Retinal pigment epithelial cell (primary cell): ENCODE results near the gene SETD1B.

ENCODE experiments used
- DNase-seq: peaks from one replicate; pipeline ENCODE4 v3.0.0-alpha.2; 2010; ENCODE audit warnings: low read depth
- H3K4me3 ChIP-seq: 2 replicates; pipeline ENCODE4 v1.5.1; 2011; ENCODE audit warnings: mild to moderate bottlenecking, low read length, control low read depth, moderate library complexity
- CTCF ChIP-seq: conservative IDR thresholded peaks from 2 replicates; pipeline ENCODE4 v1.5.1; 2011; ENCODE audit warnings: low read depth, low read length, control low read depth, inconsistent platforms

SETD1B gene

GRCh38 chr12:121805171-121806008 lies 1.6 kb downstream of the SETD1B start:
- TF ChIP-seq CTCF, result no peak
- no peak for DNase-seq
- H3K4me3 ChIP-seq, result peak overlapping the region; percentile 72

- peak overlapping the region; percentile 72 for H3K4me3 ChIP-seq
- DNase-seq, result no peak
- TF ChIP-seq CTCF, result no peak
Measured at GRCh38 chr12:121806009-121806545, 2.3 kb downstream of the SETD1B start.

GRCh38 chr12:121806546-121807423 lies 3.0 kb downstream of the SETD1B start:
- DNase-seq, result no peak

GRCh38 chr12:121807642-121808347 lies 4.0 kb downstream of the SETD1B start:
- no peak for DNase-seq
- H3K4me3 ChIP-seq, result no peak overlapping the region
- TF ChIP-seq CTCF, result no peak

More at GRCh38 chr12:121806546-121807423, 3.0 kb downstream of the SETD1B start:
- no peak for TF ChIP-seq CTCF
- peak overlapping the region; percentile 72 for H3K4me3 ChIP-seq

GRCh38 chr12:121808623-121809022 lies 4.8 kb downstream of the SETD1B start:
- no peak for DNase-seq
- no peak overlapping the region for H3K4me3 ChIP-seq
- TF ChIP-seq CTCF, result no peak

- TF ChIP-seq CTCF, result no peak
- H3K4me3 ChIP-seq, result no peak overlapping the region
- DNase-seq, result no peak
Measured at GRCh38 chr12:121809712-121810116, 5.9 kb downstream of the SETD1B start.
